NCI-H2107 treated with DMSO at 0.1 percent for 48 hours (cell line): ENCODE data around the gene GPC3.
"Not testable (repeated sequence)": the region's sequence is repeated elsewhere in the genome, so short reads cannot be mapped to it uniquely, and the experiment has no call there.

ENCODE experiments used
- DNase-seq: peaks from one replicate; lab custom pipeline; 2025; ENCODE audit not compliant: unreplicated experiment; lab: John Stamatoyannopoulos, UW

GPC3 gene

GRCh38 chrX:133999031-133999705 lies 13.8 kb upstream of the GPC3 start:
- DNase-seq = no peak

GRCh38 chrX:133995759-133996158 lies 10.4 kb upstream of the GPC3 start:
- DNase-seq = no peak

GRCh38 chrX:133994576-133994975 lies 9.2 kb upstream of the GPC3 start:
- no peak for DNase-seq

GRCh38 chrX:133992882-133993281 lies 7.5 kb upstream of the GPC3 start:
- no peak for DNase-seq

- no peak for DNase-seq
Observed at GRCh38 chrX:133991814-133992213, 6.4 kb upstream of the GPC3 start.

GRCh38 chrX:133991057-133991456 lies 5.7 kb upstream of the GPC3 start:
- DNase-seq = not testable (repeated sequence)

GRCh38 chrX:133989993-133990392 lies 4.6 kb upstream of the GPC3 start:
- no peak for DNase-seq

GRCh38 chrX:133989490-133989889 lies 4.1 kb upstream of the GPC3 start:
- DNase-seq = no peak

- DNase-seq = no peak
Observed at GRCh38 chrX:133988010-133988409, 2.6 kb upstream of the GPC3 start.

GRCh38 chrX:133987188-133987587 lies 1.8 kb upstream of the GPC3 start:
- no peak for DNase-seq

- no peak for DNase-seq
Observed at GRCh38 chrX:133985967-133986683, 731 bp upstream of the GPC3 start.

GRCh38 chrX:133984857-133985163 lies 584 bp downstream of the GPC3 start:
- no peak for DNase-seq

GRCh38 chrX:133983974-133984845 lies 1.2 kb downstream of the GPC3 start:
- DNase-seq = no peak

GRCh38 chrX:133983256-133983973 lies 2.0 kb downstream of the GPC3 start:
- no peak for DNase-seq

GRCh38 chrX:133981924-133982323 lies 3.5 kb downstream of the GPC3 start:
- no peak for DNase-seq

- DNase-seq = no peak
Observed at GRCh38 chrX:133980832-133981588, 4.4 kb downstream of the GPC3 start.

GRCh38 chrX:133980406-133980805 lies 5.0 kb downstream of the GPC3 start:
- DNase-seq = no peak

GRCh38 chrX:133979641-133980230 lies 5.7 kb downstream of the GPC3 start:
- DNase-seq = no peak

- DNase-seq = no peak
Observed at GRCh38 chrX:133973704-133974103, 11.7 kb downstream of the GPC3 start.

GRCh38 chrX:133972916-133973315 lies 12.5 kb downstream of the GPC3 start:
- no peak for DNase-seq
